HEK293 (cell line): ENCODE measurements around the gene KLF16.

Source experiments
- CTCF ChIA-PET: fragments of 350-600 bp; formaldehyde crosslinking; extraction: SDS; loops from one replicate; lab custom pipeline; 2021; ENCODE audit warnings: antibody characterized with exemption; lab: Yijun Ruan, JAX
- POLR2A ChIA-PET: fragments of 300-600 bp; formaldehyde crosslinking; extraction: SDS; loops from one replicate; lab custom pipeline; 2020; ENCODE audit warnings: antibody characterized with exemption, inconsistent platforms; lab: Yijun Ruan, JAX
- H3K27ac ChIP-seq: fragments of 200-500 bp; sonication (Bioruptor generic); 2 replicates; pipeline ENCODE4 v1.5.1; 2014; ENCODE audit warnings: low read depth, low read length, control low read depth, inconsistent platforms; ENCODE audit errors: extremely low read depth
- H3K36me3 ChIP-seq, 2 experiments: fragments of 200-500 bp in 1 of 2; sonication (Bioruptor generic) in 1 of 2; 1 replicate in 1 of 2; 2 replicates in 1 of 2; pipeline ENCODE4 v1.5.1; 2014 to 2017; ENCODE audit warnings: inconsistent platforms in 2 of 2, low read length in 2 of 2; ENCODE audit not compliant: control insufficient read depth in 2 of 2, insufficient read depth in 1 of 2
- H3K4me1 ChIP-seq: fragments of 200-500 bp; sonication (Bioruptor generic); 2 replicates; pipeline ENCODE4 v1.5.1; 2014; ENCODE audit warnings: mild to moderate bottlenecking, low read length, inconsistent platforms; ENCODE audit not compliant: control insufficient read depth, insufficient read depth
- H3K4me3 ChIP-seq: 2 replicates; pipeline ENCODE4 v1.5.1; 2011; ENCODE audit warnings: low read depth, mild to moderate bottlenecking, control low read depth, low read length, moderate library complexity
- H3K9me3 ChIP-seq: fragments of 200-500 bp; sonication (Bioruptor generic); 2 replicates; pipeline ENCODE4 v1.5.1; 2014; ENCODE audit warnings: low read depth, low read length, inconsistent platforms; ENCODE audit not compliant: control insufficient read depth, insufficient read depth
- GLIS1 ChIP-seq: fragments of 450-650 bp; formaldehyde crosslinking; IDR thresholded peaks from 2 replicates; pipeline ENCODE4 v1.5.1; 2016; ENCODE audit warnings: missing biosample characterization, missing genetic modification characterization
- KLF1 ChIP-seq: fragments of 450-650 bp; formaldehyde crosslinking; IDR thresholded peaks from 2 replicates; pipeline ENCODE4 v1.5.1; 2016; ENCODE audit warnings: missing biosample characterization, missing genetic modification characterization
- KLF8 ChIP-seq: fragments of 450-650 bp; formaldehyde crosslinking; IDR thresholded peaks from 2 replicates; pipeline ENCODE4 v1.5.1; 2016; ENCODE audit warnings: missing biosample characterization, missing genetic modification characterization
- PATZ1 ChIP-seq: fragments of 450-650 bp; formaldehyde crosslinking; IDR thresholded peaks from 2 replicates; pipeline ENCODE4 v1.5.1; 2016; ENCODE audit warnings: missing biosample characterization, missing genetic modification characterization
- ZBTB11 ChIP-seq: fragments of 450-650 bp; formaldehyde crosslinking; conservative IDR thresholded peaks from 2 replicates; pipeline ENCODE4 v1.5.1; 2016; ENCODE audit warnings: low read depth, missing biosample characterization, missing genetic modification characterization
- ZBTB20 ChIP-seq: fragments of 450-650 bp; formaldehyde crosslinking; IDR thresholded peaks from 2 replicates; pipeline ENCODE4 v1.5.1; 2016; ENCODE audit warnings: missing biosample characterization, missing genetic modification characterization
- ZBTB21 ChIP-seq: fragments of 450-650 bp; formaldehyde crosslinking; IDR thresholded peaks from 2 replicates; pipeline ENCODE4 v1.5.1; 2017; ENCODE audit warnings: missing biosample characterization, missing genetic modification characterization
- ZBTB26 ChIP-seq: fragments of 450-650 bp; formaldehyde crosslinking; optimal IDR thresholded peaks from 2 replicates; pipeline ENCODE3; 2016; ENCODE audit warnings: missing biosample characterization, mild to moderate bottlenecking, missing genetic modification characterization
- ZIC2 ChIP-seq: fragments of 450-650 bp; formaldehyde crosslinking; IDR thresholded peaks from 2 replicates; pipeline ENCODE4 v1.5.1; 2016; ENCODE audit warnings: missing biosample characterization, missing genetic modification characterization
- ZNF23 ChIP-seq: fragments of 450-650 bp; formaldehyde crosslinking; IDR thresholded peaks from 2 replicates; pipeline ENCODE4 v1.5.1; 2016; ENCODE audit warnings: missing biosample characterization, missing genetic modification characterization, borderline replicate concordance
- ZNF292 ChIP-seq: fragments of 450-650 bp; formaldehyde crosslinking; IDR thresholded peaks from 2 replicates; pipeline ENCODE4 v1.5.1; 2016; ENCODE audit warnings: low read depth, missing biosample characterization, missing genetic modification characterization, borderline replicate concordance
- ZNF391 ChIP-seq: fragments of 450-650 bp; formaldehyde crosslinking; IDR thresholded peaks from 2 replicates; pipeline ENCODE4 v1.5.1; 2016; ENCODE audit warnings: low read depth, missing biosample characterization, missing genetic modification characterization, borderline replicate concordance
- ZNF423 ChIP-seq: fragments of 450-650 bp; formaldehyde crosslinking; IDR thresholded peaks from 2 replicates; pipeline ENCODE4 v1.5.1; 2016; ENCODE audit warnings: missing biosample characterization, missing genetic modification characterization
- ZNF518A ChIP-seq: fragments of 450-650 bp; formaldehyde crosslinking; conservative IDR thresholded peaks from 2 replicates; pipeline ENCODE4 v1.5.1; 2016; ENCODE audit warnings: low read depth, missing biosample characterization, missing genetic modification characterization
- ZNF571 ChIP-seq: fragments of 450-650 bp; formaldehyde crosslinking; IDR thresholded peaks from 2 replicates; pipeline ENCODE4 v1.5.0; 2017; ENCODE audit warnings: missing biosample characterization, missing genetic modification characterization
- ZNF600 ChIP-seq: fragments of 450-650 bp; formaldehyde crosslinking; IDR thresholded peaks from 2 replicates; pipeline ENCODE4 v1.5.1; 2016; ENCODE audit warnings: missing biosample characterization, missing genetic modification characterization
- ZNF629 ChIP-seq: fragments of 450-650 bp; formaldehyde crosslinking; IDR thresholded peaks from 2 replicates; pipeline ENCODE4 v1.5.1; 2017; ENCODE audit warnings: missing biosample characterization, missing genetic modification characterization
- ZNF692 ChIP-seq: fragments of 450-650 bp; formaldehyde crosslinking; IDR thresholded peaks from 2 replicates; pipeline ENCODE4 v1.5.1; 2016; ENCODE audit warnings: missing biosample characterization, missing genetic modification characterization
- ZNF768 ChIP-seq: fragments of 450-650 bp; formaldehyde crosslinking; IDR thresholded peaks from 2 replicates; pipeline ENCODE4 v1.5.1; 2018; ENCODE audit warnings: missing biosample characterization, mild to moderate bottlenecking, missing genetic modification characterization

KLF16 gene

GRCh38 chr19:1848399-1849131 lies 14.8 kb downstream of the KLF16 start, which contains the start of gene REXO1 (continued):
- no peak for TF ChIP-seq ZNF292 (tag by site-specific recombination)
- TF ChIP-seq ZNF23 = no peak
- TF ChIP-seq ZNF423 (tag by site-specific recombination) = no peak
- TF ChIP-seq ZNF391 = 0 out of 2 replicates have a peak, but pooled peaks have one; percentile 42
- peak; percentile 96 for TF ChIP-seq ZNF692 (tag by site-specific recombination)
- TF ChIP-seq ZBTB26 = peak; percentile 36
- TF ChIP-seq ZIC2 (tag by site-specific recombination) = peak; percentile 42

- ChIA-PET CTCF (interaction anchor here (0.7 to 3.1 kb wide), 4 partner anchors 10 to 175 kb away, joined by 4 to 32 read pairs (median 11); no protein-coding TSS in a partner anchor), POLR2A (no interaction called here)
- H3K9me3 ChIP-seq = no peaks in the 10 kb centered on the region
- H3K36me3 ChIP-seq = peaks cover 0 to 23% of the 10 kb centered on the region in 2 experiments; a peak in 1 of 3 replicates
- H3K27ac ChIP-seq = peak overlapping the region; percentile 100
- H3K4me3 ChIP-seq = peak overlapping the region; percentile 96
- peaks cover 2% of the 10 kb centered on the region; the same call in 1 of the 2 replicates for H3K4me1 ChIP-seq
- peak; percentile 37 for TF ChIP-seq ZNF600 (tag by site-specific recombination)
- peak; percentile 91 for TF ChIP-seq ZBTB20 (tag by site-specific recombination)
- peak; percentile 44; the same call in 1 of the 2 replicates for TF ChIP-seq KLF1 (tag by site-specific recombination)
- no peak for TF ChIP-seq GLIS1 (tag by site-specific recombination)
- TF ChIP-seq ZNF571 (tag by site-specific recombination) = no peak
- 0 out of 2 replicates have a peak, but pooled peaks have one; percentile 43 for TF ChIP-seq ZNF629 (tag by site-specific recombination)
- peak; percentile 86 for TF ChIP-seq ZBTB11 (tag by site-specific recombination)
- TF ChIP-seq ZBTB21 = peak; percentile 1; the same call in 1 of the 2 replicates
- peak; percentile 51; the same call in 1 of the 2 replicates for TF ChIP-seq KLF8
- TF ChIP-seq ZNF518A (tag by site-specific recombination) = no peak
- TF ChIP-seq ZBTB26 = peak; percentile 39
- TF ChIP-seq PATZ1 (tag by site-specific recombination) = peak; percentile 14; the same call in 1 of the 2 replicates
- TF ChIP-seq ZNF768 (tag by site-specific recombination) = no peak
Measured at GRCh38 chr19:1847684-1848398, 15.5 kb downstream of the KLF16 start.
